ENCODE data around the gene CACTIN. TPM values are rescaled to one million over a fixed set of nuclear protein-coding genes. Genes with fewer than 3 reads are reported as not detected.

Gene CACTIN
- total RNA-seq, 4 donors from 2014 or later, result 10.9 to 29.0 (median 16.8) TPM

GRCh38 chr19:3646336-3647092 lies 19.9 kb upstream of the CACTIN start:
- TF ChIP-seq CTCF (IDR thresholded peaks at IDR 0.05; ENCODE audit: low read depth), result no peak

- TF ChIP-seq CTCF (IDR thresholded peaks at IDR 0.05; ENCODE audit: low read depth), result no peak
These were observed 19.1 kb upstream of the CACTIN start for GRCh38 chr19:3645726-3646125.

GRCh38 chr19:3645067-3645396 lies 18.4 kb upstream of the CACTIN start:
- TF ChIP-seq CTCF (IDR thresholded peaks at IDR 0.05; ENCODE audit: low read depth), result no peak

- no peak for TF ChIP-seq CTCF (IDR thresholded peaks at IDR 0.05; ENCODE audit: low read depth)
These were observed 17.9 kb upstream of the CACTIN start for GRCh38 chr19:3644351-3645066.

GRCh38 chr19:3643674-3644313 lies 17.2 kb upstream of the CACTIN start:
- TF ChIP-seq CTCF (IDR thresholded peaks at IDR 0.05; ENCODE audit: low read depth), result no peak

- TF ChIP-seq CTCF (IDR thresholded peaks at IDR 0.05; ENCODE audit: low read depth), result no peak
These were observed 16.5 kb upstream of the CACTIN start for GRCh38 chr19:3642987-3643673.

GRCh38 chr19:3642296-3642695 lies 15.7 kb upstream of the CACTIN start:
- no peak for TF ChIP-seq CTCF (IDR thresholded peaks at IDR 0.05; ENCODE audit: low read depth)

Data from subcutaneous adipose tissue (tissue), 4 donors.